Activated T-cell treated with anti-CD3 and anti-CD28 coated beads, Interleukin-2, amount 50 U/mL, for 24 hours (primary cell): ENCODE data around the gene HYAL2.

ENCODE experiments used
- DNase-seq: peaks from one replicate; pipeline ENCODE4 v3.0.0-alpha.2; 2020
- H3K27ac Mint-ChIP-seq: 2 replicates; pipeline ENCODE4 v1.8.0; 2020; ENCODE audit warnings: mild to moderate bottlenecking, mixed read lengths
- H3K27me3 Mint-ChIP-seq: 2 replicates; pipeline ENCODE4 v1.8.0; 2020; ENCODE audit warnings: mixed read lengths
- H3K36me3 Mint-ChIP-seq: 2 replicates; pipeline ENCODE4 v1.8.0; 2020; ENCODE audit warnings: low read depth, mixed read lengths
- H3K4me1 Mint-ChIP-seq: 2 replicates; pipeline ENCODE4 v1.8.0; 2020; ENCODE audit warnings: low read depth, mixed read lengths
- H3K4me3 Mint-ChIP-seq: 2 replicates; pipeline ENCODE4 v1.8.0; 2020; ENCODE audit warnings: mild to moderate bottlenecking, moderate library complexity, mixed read lengths
- H3K9me3 Mint-ChIP-seq: 2 replicates; pipeline ENCODE4 v1.8.0; 2020; ENCODE audit warnings: mixed read lengths

Gene HYAL2

DNA sequence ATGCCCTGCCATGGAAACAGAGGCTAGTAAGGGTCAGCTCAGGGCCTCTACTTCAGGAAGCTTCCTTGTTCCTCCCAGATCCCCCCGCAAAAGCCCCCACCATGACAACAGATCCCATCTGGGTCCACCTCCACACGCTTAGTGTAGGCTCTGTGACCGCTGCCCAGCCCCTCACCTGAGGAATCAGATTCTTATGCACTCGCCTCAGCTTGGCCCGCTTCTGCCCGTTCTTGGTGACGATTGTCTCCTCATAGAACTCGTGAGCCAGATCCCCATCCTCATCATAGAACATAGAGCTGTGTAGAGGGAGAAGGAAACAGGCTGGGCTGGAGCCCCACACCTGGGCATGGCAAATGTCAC, 3.6 kb upstream of the HYAL2 start:
- H3K4me3 Mint-ChIP-seq: peak overlapping the region; percentile 89
- H3K27me3 Mint-ChIP-seq: no peaks in the 10 kb centered on the region
- DNase-seq: no peak
- H3K36me3 Mint-ChIP-seq: peaks cover 68% of the 10 kb centered on the region
- peak overlapping the region; percentile 40 for H3K27ac Mint-ChIP-seq
- H3K4me1 Mint-ChIP-seq: peaks cover 33% of the 10 kb centered on the region
- H3K9me3 Mint-ChIP-seq: no peaks in the 10 kb centered on the region

DNA sequence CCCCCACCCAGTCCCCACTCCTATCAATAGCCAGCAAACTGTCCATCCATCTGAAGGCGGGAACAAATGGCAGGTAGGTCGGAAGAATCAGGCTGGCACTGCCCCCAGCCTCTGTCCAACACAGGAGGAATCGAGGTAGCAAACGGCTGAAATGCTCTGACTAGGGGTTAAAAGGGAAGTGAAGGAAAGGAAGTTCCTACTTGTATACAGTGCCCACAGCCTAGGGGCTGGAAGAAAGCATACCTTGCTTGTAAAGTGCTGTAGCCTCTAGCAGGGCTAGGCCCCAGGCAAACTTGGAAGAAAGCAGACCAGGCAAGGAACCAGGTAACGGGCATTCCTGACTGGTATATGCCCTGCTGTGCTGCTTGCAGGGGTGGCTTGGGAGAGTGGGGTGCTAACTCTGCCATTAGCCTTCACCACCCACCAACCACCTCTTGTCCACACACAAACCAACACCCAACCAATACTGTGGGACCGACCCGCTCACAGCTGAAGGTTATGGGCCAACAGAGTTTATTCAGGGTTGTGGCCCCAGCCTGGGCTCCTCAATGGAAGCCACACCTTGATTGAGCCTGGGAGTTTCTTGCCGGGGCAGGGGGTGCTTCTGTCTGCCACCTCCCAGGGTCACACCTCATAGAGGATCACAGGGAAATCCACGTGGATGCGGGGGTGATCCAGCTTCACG, 3.1 kb upstream of the HYAL2 start:
- no peak for DNase-seq
- Mint-ChIP-seq H3K36me3 (peaks cover 64% of the 10 kb centered on the region), H3K4me1 (peaks cover 34% of the 10 kb centered on the region), H3K27ac (peak overlapping the region; percentile 67), H3K27me3 (no peaks in the 10 kb centered on the region), H3K4me3 (no peak overlapping the region), H3K9me3 (no peaks in the 10 kb centered on the region)

DNA sequence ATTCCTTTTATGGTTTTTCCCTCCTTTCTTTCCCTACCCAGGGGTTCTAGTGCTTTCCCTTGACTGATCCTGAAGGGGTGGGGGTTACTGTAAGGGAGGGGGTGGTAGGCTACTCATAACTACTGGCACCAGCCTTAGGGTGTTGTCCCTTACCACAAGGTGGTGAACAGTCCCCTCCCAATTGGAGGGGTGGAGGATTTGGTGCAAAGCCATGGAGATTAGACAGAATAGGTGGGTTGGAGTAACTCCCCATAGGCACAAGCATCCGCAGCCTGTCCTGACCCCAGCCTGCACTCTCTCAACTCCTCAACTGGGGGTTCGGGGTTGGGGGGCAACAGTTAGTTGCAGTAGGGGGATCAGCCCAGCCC, 2.6 kb upstream of the HYAL2 start:
- Mint-ChIP-seq H3K4me1 (peaks cover 39% of the 10 kb centered on the region), H3K36me3 (peaks cover 60% of the 10 kb centered on the region), H3K9me3 (no peaks in the 10 kb centered on the region), H3K27me3 (no peaks in the 10 kb centered on the region), H3K27ac (peak overlapping the region; percentile 67), H3K4me3 (no peak overlapping the region)
- no peak for DNase-seq

- peak; percentile 74 for DNase-seq
- Mint-ChIP-seq H3K27ac (peak overlapping the region; percentile 67), H3K27me3 (no peaks in the 10 kb centered on the region), H3K36me3 (peaks cover 59% of the 10 kb centered on the region), H3K9me3 (no peaks in the 10 kb centered on the region), H3K4me1 (peaks cover 45% of the 10 kb centered on the region), H3K4me3 (no peak overlapping the region)
Observed at GRCh38 chr3:50324351-50325112, 2.0 kb upstream of the HYAL2 start.

- peak overlapping the region; percentile 71 for H3K27ac Mint-ChIP-seq
- H3K9me3 Mint-ChIP-seq: no peaks in the 10 kb centered on the region
- no peak for DNase-seq
- no peaks in the 10 kb centered on the region for H3K27me3 Mint-ChIP-seq
- peaks cover 60% of the 10 kb centered on the region for H3K36me3 Mint-ChIP-seq
- peaks cover 49% of the 10 kb centered on the region for H3K4me1 Mint-ChIP-seq
- no peak overlapping the region for H3K4me3 Mint-ChIP-seq
Observed at GRCh38 chr3:50323614-50324199, 1.2 kb upstream of the HYAL2 start.

DNA sequence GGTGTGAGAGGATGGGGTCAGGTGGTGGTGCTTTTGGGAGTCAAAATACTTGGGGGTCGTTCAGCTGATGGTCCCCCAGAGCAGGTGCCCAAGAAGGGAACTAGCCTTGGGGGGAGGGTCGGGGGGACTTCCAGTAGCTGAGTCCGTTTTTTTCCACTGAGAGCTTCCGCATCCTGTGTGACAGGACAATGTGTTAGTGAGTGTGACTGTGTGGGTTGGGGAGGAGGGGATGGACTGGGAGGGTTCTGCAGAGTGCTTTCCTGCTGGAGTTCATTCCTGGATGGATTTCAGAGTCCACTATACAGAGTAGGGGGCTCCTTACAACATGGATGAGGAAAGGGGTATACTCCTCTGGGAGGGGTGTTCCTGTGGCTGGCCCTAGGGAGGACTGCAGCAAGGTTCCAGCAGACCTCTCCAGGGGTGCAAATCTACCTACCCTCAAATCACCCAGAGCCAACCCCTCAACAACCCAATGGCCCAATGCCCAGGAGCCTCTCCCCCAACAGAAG, 601 bp upstream of the HYAL2 start:
- Mint-ChIP-seq H3K36me3 (peaks cover 60% of the 10 kb centered on the region), H3K27ac (peak overlapping the region; percentile 71), H3K4me1 (peaks cover 49% of the 10 kb centered on the region), H3K27me3 (no peaks in the 10 kb centered on the region), H3K9me3 (no peaks in the 10 kb centered on the region), H3K4me3 (no peak overlapping the region)
- no peak for DNase-seq

GRCh38 chr3:50322115-50322385, 495 bp downstream of the HYAL2 start:
- H3K27ac Mint-ChIP-seq: peak overlapping the region; percentile 98
- DNase-seq: no peak
- no peaks in the 10 kb centered on the region for H3K9me3 Mint-ChIP-seq
- peak overlapping the region; percentile 83 for H3K4me3 Mint-ChIP-seq
- H3K36me3 Mint-ChIP-seq: peaks cover 61% of the 10 kb centered on the region
- no peaks in the 10 kb centered on the region for H3K27me3 Mint-ChIP-seq
- peaks cover 49% of the 10 kb centered on the region for H3K4me1 Mint-ChIP-seq

- Mint-ChIP-seq H3K9me3 (no peaks in the 10 kb centered on the region), H3K27me3 (no peaks in the 10 kb centered on the region), H3K4me1 (peaks cover 50% of the 10 kb centered on the region), H3K4me3 (peak overlapping the region; percentile 83), H3K27ac (peak overlapping the region; percentile 98), H3K36me3 (peaks cover 59% of the 10 kb centered on the region)
- peak; percentile 94 for DNase-seq
Observed at GRCh38 chr3:50321336-50322114, 1.0 kb downstream of the HYAL2 start.

GRCh38 chr3:50320853-50321335, 1.7 kb downstream of the HYAL2 start:
- Mint-ChIP-seq H3K27ac (peak overlapping the region; percentile 87), H3K4me3 (peak overlapping the region; percentile 88), H3K4me1 (peaks cover 50% of the 10 kb centered on the region), H3K9me3 (no peaks in the 10 kb centered on the region), H3K36me3 (peaks cover 57% of the 10 kb centered on the region), H3K27me3 (no peaks in the 10 kb centered on the region)
- DNase-seq: no peak

GRCh38 chr3:50319894-50320625, 2.5 kb downstream of the HYAL2 start:
- Mint-ChIP-seq H3K36me3 (peaks cover 49% of the 10 kb centered on the region), H3K4me1 (peaks cover 53% of the 10 kb centered on the region), H3K4me3 (peak overlapping the region; percentile 88), H3K9me3 (no peaks in the 10 kb centered on the region), H3K27ac (peak overlapping the region; percentile 57), H3K27me3 (no peaks in the 10 kb centered on the region)
- no peak for DNase-seq

DNA sequence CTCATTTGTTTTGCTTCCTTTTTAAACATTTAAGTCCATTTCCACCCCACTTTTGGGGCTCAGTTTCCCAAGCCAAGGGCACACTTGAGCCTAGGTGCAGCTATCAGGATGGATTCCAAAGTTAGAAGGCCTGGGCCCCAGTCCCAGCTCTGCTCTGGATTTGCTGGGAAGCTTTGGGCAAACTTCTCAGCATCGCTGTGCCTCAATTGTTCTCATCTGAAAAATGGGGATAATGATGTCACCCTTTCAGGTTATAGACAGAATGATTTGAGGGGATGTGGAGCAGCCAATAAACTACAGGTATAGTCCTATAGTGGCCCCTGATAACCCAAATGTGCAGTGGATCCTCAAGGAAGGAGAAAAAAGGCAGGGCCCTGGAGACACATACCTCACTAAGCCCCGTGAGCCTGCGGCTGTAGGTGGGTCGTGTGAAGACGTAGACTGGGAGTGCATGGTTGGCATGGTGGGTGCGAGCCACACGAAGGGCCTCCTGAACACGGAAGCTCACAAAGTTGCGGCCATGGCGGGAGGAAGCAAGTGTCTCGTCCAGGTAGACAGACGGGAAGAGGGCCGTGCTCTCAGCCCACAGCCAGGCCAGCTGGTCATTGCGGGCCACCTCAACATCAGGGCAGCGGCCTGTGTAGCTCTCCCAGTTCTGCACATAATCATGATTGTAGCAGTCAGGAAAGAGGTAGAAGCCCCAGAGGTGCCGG, 3.2 kb downstream of the HYAL2 start:
- H3K9me3 Mint-ChIP-seq: no peaks in the 10 kb centered on the region
- H3K4me3 Mint-ChIP-seq: no peak overlapping the region
- no peak for DNase-seq
- H3K27ac Mint-ChIP-seq: no peak overlapping the region
- H3K27me3 Mint-ChIP-seq: no peaks in the 10 kb centered on the region
- peaks cover 42% of the 10 kb centered on the region for H3K36me3 Mint-ChIP-seq
- peaks cover 48% of the 10 kb centered on the region for H3K4me1 Mint-ChIP-seq

DNA sequence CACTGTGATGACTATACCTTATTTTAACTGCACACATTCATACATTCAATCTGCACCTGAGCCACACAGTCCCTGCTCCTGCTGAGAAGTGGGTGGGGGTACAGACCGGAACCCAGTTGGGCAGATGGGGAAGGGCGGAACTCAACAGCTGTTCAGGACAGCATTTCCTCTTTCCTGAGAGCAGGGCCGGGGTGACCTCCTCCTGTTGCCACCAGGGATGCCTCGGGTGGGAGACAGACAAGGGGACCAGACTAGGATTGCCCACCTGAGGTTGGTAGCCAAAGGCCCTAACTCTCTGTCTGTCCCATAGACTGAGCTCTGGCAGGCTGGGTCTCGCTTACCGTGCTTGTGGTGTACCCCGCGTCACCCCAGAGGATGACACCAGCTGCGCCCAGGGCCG, 3.9 kb downstream of the HYAL2 start:
- H3K4me1 Mint-ChIP-seq: peaks cover 48% of the 10 kb centered on the region
- DNase-seq: no peak

GRCh38 chr3:50318163-50318562, 4.4 kb downstream of the HYAL2 start:
- H3K9me3 Mint-ChIP-seq: no peaks in the 10 kb centered on the region
- no peak overlapping the region for H3K4me3 Mint-ChIP-seq
- H3K36me3 Mint-ChIP-seq: peaks cover 34% of the 10 kb centered on the region
- H3K4me1 Mint-ChIP-seq: peaks cover 48% of the 10 kb centered on the region
- H3K27ac Mint-ChIP-seq: no peak overlapping the region
- H3K27me3 Mint-ChIP-seq: no peaks in the 10 kb centered on the region
- DNase-seq: no peak

More for the DNA sequence above, 3.9 kb downstream of the HYAL2 start:
- Mint-ChIP-seq H3K27ac (peak overlapping the region; percentile 22), H3K9me3 (no peaks in the 10 kb centered on the region), H3K4me3 (no peak overlapping the region), H3K27me3 (no peaks in the 10 kb centered on the region), H3K36me3 (peaks cover 35% of the 10 kb centered on the region)
